ENCODE data around the gene TRNP1. TPM values are rescaled to one million over a fixed set of nuclear protein-coding genes. Genes with fewer than 3 reads are reported as not detected.

TRNP1 gene
- total RNA-seq, 1 experiment from 2014 or later, result 0.42 TPM

DNA sequence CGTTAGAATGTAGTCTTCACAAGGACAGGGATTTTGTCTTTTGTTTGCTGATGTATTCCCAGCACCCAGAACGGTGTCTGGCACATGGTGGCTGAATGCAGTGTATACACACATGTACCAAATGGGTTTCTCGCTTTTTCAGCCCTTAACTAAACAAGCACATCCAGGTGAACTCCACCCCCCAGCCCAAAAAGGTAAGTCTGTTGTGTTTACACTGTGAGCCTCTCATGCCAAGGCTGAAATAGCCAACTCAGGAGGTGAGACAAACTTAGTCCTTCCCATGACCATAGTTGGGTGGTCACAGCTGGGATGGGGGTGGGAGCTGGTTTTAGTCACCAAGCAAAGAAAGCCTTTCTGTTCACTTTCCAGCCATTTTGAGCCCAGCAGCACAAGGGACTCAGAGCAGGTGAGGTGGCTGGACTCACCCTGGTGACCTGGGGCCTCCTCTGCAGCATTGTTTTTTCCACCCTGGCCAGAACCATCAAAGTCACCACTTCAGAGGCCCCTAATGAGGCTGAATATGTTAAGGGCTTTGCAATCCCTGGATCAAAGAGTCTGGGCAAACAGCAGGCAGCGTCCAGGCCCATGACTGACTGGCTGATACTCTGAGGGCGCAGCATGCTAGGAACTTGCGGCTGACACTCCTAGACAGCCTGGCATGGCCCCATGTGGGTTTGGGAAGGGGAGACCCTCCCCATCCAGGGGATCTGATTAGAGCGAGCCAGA lies 10.4 kb downstream of the TRNP1 start:
- Histone ChIP-seq H3K36me3 (no peaks in the 10 kb centered on the region), H3K27ac (no peak overlapping the region), H3K4me3 (no peak overlapping the region), H3K27me3 (no peaks in the 10 kb centered on the region), H3K9me3 (replicated peaks) (no peaks in the 10 kb centered on the region), H3K4me1 (peaks cover 22% of the 10 kb centered on the region)
- DNase-seq, result no peak

DNA sequence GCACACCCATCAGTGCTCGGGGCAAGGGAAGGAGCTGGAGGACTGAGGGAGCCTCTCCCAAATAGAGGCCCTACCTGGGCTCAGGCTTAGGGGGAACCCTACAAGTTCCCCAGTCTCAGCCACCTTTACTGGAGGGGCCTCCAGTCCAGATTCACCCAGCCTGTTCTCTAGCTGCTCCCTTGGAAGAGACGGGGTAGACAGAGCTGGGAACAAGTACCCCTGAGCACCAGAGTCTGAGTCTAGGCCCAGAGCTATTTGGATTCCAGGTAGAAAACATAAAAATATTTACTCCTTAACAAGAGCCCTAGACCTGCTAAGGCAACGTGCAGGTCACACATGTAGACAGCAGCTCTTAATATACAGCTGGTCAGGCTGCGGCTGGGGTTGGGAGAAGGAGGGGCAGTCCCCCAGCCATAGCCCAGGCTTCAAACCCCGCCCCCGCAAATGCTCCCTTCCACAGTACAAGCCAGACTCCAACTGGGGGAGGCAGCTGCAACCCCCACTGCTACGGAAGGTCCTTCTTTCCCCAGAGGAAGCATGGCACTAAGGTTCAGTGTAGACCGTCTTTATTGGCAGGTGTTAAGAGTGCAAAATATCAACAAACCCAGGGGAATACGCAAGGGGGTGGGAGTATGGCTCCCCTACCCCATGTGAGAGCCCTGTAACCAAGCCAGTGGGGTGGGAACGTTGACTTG lies 11.1 kb downstream of the TRNP1 start:
- H3K27me3 ChIP-seq, result no peaks in the 10 kb centered on the region
- peaks cover 21% of the 10 kb centered on the region for H3K4me1 ChIP-seq
- peak; percentile 68 to 76 for DNase-seq
- H3K36me3 ChIP-seq, result no peaks in the 10 kb centered on the region
- no peak overlapping the region for H3K4me3 ChIP-seq
- no peaks in the 10 kb centered on the region for H3K9me3 ChIP-seq (replicated peaks)
- no peak overlapping the region for H3K27ac ChIP-seq

DNA sequence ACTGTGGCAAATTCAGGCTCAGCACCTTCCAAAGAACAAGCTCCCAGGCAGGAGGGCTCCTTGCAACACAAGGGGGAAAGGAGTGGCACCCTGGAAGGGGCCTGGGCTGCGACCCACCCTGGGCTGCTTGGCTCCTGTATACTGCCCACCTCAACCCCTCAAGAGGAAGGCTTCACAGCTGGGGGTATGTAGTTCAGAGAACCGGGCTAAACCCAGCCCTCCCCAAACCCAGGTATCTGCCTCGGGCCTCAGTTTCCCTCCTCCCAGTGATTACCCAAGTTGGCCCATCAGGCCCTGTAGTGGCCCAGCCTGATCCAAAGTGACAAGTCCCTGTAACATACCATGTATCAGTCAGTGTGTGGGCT lies 11.7 kb downstream of the TRNP1 start:
- no peak for DNase-seq
- Histone ChIP-seq H3K9me3 (replicated peaks) (no peaks in the 10 kb centered on the region), H3K27me3 (no peaks in the 10 kb centered on the region), H3K27ac (no peak overlapping the region), H3K36me3 (no peaks in the 10 kb centered on the region), H3K4me3 (no peak overlapping the region), H3K4me1 (peaks cover 19% of the 10 kb centered on the region)

DNA sequence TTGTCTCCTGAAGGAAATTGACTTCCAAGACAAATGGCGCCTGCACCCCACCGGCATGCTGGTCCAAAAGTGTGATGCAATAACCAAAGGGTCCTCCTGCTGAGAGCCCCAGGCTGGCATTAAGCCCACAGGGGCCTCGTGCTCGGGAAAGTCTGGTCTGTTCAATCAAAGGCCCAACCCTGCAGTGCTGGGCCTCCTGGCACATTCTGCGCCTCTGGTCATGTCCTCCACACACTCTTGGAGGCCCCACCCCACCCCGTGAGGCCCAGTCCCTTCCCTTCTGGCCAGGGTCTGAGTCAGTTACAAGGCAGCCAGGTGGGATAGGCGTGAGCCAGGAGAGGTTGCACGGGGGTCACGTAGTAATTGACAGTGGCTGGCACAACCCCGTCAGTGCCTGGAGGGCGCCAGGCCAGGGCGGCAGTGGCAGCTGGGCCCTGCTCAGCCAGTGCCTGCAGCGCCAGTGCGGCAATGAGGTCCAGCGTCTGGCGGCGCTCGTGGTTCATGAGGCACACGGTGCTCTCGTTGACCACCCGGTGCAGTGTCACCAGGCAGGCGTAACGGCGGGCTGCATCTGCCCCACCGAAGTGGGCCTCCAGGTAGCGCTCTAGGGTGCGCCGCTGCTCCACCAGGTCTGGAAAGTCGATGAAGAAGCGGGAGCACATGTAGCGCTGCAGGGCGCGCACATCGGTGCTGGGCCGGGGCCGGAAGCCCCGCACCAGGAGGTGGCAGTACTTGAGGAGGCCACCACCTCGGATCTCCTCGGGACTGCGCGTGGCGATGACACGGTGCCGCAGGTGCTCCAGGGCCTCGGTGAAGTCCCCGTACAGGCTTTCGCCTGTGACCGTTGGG lies 12.4 kb downstream of the TRNP1 start:
- no peaks in the 10 kb centered on the region for H3K36me3 ChIP-seq
- no peak for DNase-seq
- H3K4me1 ChIP-seq, result peaks cover 25% of the 10 kb centered on the region
- no peak overlapping the region for H3K4me3 ChIP-seq
- no peak overlapping the region for H3K27ac ChIP-seq
- no peaks in the 10 kb centered on the region for H3K9me3 ChIP-seq (replicated peaks)
- no peaks in the 10 kb centered on the region for H3K27me3 ChIP-seq

DNA sequence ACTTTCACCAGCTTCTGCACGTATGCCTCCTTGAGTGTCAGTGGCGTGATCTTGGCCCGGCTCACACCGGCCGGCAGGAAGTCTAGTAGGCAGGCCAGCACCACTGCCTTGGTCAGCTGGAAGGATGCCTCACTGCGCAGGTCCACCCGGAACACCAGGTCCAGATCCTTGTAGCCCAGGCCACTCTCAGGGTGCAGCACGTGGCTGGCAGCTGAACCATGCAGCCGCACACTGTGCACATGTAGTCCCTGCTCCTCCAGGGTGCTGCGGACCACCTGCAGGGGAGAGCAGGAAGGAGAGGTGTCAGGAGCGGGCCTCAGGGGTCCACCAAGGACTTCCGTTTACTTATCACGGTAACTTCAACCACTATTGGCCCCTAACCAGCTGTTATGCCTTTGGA lies 13.2 kb downstream of the TRNP1 start:
- no peak overlapping the region for H3K27ac ChIP-seq
- H3K36me3 ChIP-seq, result no peaks in the 10 kb centered on the region
- H3K9me3 ChIP-seq (replicated peaks), result no peaks in the 10 kb centered on the region
- H3K4me1 ChIP-seq, result peaks cover 22% of the 10 kb centered on the region
- no peaks in the 10 kb centered on the region for H3K27me3 ChIP-seq
- no peak overlapping the region for H3K4me3 ChIP-seq
- no peak for DNase-seq

DNA sequence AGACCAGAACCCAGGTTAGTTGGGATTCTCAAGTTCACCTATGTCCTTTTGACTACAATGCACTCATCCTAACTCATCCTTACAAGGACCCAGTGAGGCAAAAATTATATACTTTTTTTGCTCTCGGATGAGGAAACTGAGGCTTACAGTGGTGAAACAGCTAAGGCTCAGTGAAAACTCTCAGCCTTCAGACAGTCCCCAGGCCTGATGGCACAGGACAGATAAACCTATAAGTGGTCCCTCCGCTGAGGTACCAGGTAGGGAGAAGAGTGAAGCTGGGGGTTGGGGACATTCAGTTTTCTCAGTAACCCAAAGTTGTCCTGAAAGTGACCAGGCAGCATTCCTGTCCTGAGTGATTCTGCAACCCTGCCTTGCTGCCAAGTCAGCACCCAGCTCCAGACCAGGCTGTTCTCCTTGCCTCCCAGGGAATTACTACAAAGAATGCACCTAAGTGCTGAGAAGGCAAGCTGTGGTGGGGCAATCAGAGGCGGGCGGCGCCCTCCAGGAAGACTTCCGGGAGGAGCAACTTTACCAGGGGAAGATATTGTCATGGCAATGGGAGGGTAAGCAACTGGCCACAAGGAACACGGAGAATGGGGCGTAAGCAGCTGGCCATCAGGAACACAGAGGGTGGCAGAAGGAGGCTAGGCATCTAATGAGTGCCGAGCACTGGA lies 14.6 kb downstream of the TRNP1 start:
- H3K4me3 ChIP-seq, result no peak overlapping the region
- H3K9me3 ChIP-seq (replicated peaks), result no peaks in the 10 kb centered on the region
- DNase-seq, result no peak
- H3K36me3 ChIP-seq, result no peaks in the 10 kb centered on the region
- peaks cover 16% of the 10 kb centered on the region for H3K4me1 ChIP-seq
- no peak overlapping the region for H3K27ac ChIP-seq
- no peaks in the 10 kb centered on the region for H3K27me3 ChIP-seq

DNA sequence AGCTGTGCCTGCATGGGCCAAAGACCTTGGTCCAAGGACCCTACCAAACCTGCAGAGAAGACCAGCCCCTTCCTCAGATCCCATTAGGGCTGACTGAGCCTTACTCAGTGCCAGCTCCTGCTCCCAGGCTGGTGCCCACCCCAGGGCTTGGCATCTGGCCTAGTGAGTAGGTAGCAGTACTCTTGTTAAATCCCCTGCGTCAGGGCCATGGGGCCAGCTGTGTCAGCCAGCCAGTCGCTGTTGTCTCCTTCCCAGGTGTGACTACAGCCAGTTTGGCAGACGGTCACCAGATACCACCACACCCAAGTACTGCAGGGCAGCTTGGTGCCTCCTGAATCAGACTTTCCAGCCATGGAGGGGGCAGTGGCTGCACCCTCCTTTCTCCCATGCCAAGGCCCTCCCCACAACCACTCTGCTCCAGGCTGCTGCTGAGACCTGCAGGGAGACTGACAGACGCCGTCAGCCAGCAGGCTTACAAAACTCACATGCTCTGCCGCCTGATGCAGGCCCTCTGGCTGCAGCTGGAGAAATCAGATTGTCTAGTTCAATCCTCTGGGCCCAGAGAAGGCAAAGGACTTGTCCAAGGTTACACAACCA lies 16.2 kb downstream of the TRNP1 start:
- H3K27me3 ChIP-seq, result no peaks in the 10 kb centered on the region
- no peaks in the 10 kb centered on the region for H3K9me3 ChIP-seq (replicated peaks)
- peaks cover 11% of the 10 kb centered on the region for H3K4me1 ChIP-seq
- H3K36me3 ChIP-seq, result no peaks in the 10 kb centered on the region
- DNase-seq, result no peak
- H3K4me3 ChIP-seq, result no peak overlapping the region
- no peak overlapping the region for H3K27ac ChIP-seq

DNA sequence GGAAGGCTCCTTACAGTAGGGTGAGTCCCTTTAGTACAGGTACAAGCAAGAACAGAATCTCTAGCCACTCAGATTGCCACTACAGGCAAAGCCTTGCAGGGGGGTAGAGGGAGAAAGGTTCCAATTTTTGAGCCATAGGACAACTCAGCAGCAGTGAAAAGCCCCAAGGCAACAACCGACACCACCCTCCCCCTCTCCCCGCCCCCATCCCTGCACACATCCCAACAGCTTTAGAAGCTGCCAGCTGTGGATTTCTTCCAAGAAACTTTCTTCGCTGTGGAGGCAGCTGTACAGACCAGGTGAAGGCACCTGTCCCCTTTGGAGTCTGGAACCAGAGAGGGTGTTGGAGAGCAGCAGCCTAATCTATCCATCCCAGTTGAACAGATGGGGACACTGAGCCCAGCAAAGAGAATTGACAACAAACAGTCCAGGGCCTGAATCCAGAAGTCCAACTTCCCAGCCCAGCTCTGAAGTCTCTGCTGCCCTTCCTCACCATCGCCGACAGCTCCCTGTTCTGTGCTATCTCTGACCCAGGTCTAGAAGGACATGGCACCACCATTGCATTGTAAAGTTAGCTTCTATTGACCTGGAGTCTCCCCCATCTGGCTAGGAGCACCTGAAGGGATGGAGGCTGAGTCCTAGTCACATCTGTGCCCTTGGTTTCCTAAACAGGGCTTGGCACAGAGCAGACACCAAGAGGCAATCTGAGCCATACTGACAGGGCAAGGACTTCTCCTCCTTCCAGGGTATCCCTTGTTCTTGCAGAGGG lies 16.9 kb downstream of the TRNP1 start:
- no peak overlapping the region for H3K27ac ChIP-seq
- DNase-seq, result no peak
- no peak overlapping the region for H3K4me3 ChIP-seq
- no peaks in the 10 kb centered on the region for H3K27me3 ChIP-seq
- H3K4me1 ChIP-seq, result peaks cover 8% of the 10 kb centered on the region
- H3K9me3 ChIP-seq (replicated peaks), result no peaks in the 10 kb centered on the region
- H3K36me3 ChIP-seq, result no peaks in the 10 kb centered on the region

DNA sequence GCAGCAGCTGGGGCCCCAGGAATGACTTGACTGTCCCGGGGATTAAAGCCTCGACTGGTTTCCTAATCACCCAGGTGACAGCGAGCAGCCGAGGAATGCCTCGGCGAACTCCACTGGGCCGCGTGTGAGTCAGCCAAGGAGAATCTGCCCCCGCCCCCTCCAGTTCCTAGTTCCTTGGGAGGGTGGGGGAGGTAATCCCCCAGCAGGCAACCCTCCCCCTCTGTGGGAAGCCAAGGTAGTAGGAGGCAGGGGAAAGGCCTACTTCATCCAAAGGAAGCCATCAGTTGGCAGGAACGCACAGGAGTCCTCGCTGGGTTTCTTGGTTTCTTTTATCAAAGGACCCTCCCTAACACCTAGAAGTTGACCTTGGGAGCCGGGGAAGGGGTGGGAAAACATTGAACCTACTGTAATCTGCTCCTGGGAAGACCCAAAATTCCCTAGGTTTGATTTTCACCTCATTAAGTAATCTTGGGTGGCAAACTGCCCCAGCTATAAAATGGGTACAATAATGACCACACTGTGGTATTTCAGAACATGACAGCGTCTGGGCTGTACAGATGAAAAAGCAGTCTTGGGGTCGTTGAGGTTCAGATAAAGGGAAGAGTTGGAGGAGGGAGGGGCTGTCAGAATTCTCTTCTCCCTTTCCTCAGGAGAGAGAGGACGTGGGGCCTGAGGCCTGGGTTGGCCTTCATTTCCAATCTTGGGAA lies 17.7 kb downstream of the TRNP1 start:
- H3K27me3 ChIP-seq, result no peaks in the 10 kb centered on the region
- H3K4me3 ChIP-seq, result no peak overlapping the region
- H3K4me1 ChIP-seq, result peaks cover 8% of the 10 kb centered on the region
- DNase-seq, result peak in 1 of 2 experiments; percentile 44
- no peaks in the 10 kb centered on the region for H3K36me3 ChIP-seq
- no peak overlapping the region for H3K27ac ChIP-seq
- H3K9me3 ChIP-seq (replicated peaks), result no peaks in the 10 kb centered on the region

DNA sequence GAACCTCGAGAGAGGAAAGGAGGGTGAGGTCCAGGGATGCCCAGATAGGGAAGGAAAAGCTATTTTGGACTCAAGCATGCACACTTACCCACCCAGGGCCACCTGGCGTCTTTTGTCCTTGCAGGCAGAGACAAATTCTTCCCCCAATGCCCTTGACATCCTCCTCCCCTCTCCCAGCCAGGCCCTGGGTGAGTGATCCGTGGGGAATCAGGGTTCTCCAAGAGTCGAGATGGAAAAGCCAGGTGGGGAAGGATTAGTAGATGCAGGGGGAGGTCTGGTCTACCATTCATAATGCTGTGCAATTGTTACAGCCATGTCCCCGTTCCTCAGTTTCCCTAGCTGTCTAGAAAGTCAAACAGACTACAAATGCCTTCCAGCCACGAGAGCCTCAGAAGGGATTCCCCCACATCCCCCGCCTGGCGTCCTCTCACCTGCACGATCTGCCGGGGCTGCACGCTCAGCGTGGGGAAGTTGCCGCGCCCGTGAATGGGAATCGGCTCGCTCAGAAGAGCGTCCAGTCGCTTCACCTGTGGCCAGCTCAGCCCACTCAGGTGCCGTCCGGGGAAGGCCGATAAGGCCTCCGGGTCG lies 18.6 kb downstream of the TRNP1 start:
- peaks cover 8% of the 10 kb centered on the region for H3K4me1 ChIP-seq
- H3K27ac ChIP-seq, result no peak overlapping the region
- no peaks in the 10 kb centered on the region for H3K9me3 ChIP-seq (replicated peaks)
- H3K27me3 ChIP-seq, result no peaks in the 10 kb centered on the region
- DNase-seq, result no peak
- H3K36me3 ChIP-seq, result no peaks in the 10 kb centered on the region
- H3K4me3 ChIP-seq, result no peak overlapping the region

DNA sequence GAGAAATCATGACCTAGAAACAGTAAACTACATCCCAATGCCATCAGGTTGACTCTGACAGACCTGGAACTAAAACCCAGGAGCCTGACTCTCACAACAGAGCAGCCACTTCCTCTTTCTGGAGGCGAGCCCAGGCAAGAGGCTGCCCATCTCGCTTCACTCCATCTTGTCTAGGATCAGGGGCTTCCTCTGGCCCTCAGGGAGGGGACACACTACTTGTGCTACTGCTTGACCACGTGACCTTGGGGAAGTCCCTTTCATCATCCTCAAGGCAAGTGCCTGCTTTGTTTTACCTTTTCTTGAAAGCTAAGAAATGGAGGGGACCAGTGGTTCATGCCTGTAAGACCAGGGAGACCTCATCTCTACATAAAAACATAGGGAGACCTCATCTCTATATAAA lies 21.8 kb downstream of the TRNP1 start:
- Histone ChIP-seq H3K27ac (no peak overlapping the region), H3K36me3 (no peaks in the 10 kb centered on the region), H3K9me3 (replicated peaks) (no peaks in the 10 kb centered on the region), H3K27me3 (no peaks in the 10 kb centered on the region), H3K4me3 (no peak overlapping the region), H3K4me1 (peaks cover 8% of the 10 kb centered on the region)
- no peak for DNase-seq

DNA sequence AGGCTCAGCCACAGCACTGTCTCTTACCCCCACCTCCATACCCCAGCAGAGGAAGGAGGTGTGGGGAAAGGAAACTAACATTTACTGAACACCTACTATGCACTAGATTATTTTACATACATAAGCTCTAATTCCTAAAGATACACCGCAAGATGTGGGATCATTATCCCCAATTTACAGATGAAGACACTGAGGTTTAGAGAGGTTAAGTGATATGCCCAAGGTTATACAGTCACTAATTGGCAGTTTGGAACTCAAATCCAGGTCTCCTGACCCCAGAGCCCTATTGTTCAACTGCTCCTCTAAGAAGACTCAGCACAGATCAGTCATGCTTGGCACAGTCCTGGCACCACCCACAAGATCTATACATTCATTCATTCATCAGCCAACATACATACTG lies 22.9 kb downstream of the TRNP1 start:
- H3K9me3 ChIP-seq (replicated peaks), result no peaks in the 10 kb centered on the region
- no peak for DNase-seq

DNA sequence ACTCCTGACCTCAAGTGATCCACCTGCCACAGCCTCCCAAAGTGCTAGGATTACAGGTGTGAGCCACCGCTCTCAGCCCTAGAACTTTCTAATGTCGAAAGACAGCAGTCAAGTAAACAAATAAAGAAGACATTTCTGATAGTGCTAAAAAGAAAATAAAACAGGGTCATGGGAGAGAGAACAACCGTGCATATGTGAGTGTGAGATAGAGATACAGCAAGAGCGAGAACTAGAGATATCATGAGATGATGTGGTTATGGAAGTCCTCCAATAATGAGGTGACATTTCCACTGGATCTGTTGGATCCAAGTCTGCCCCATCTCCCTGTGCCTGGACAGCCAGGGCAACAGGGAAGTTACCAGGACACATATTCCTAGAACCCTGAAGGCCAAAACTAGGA lies 23.7 kb downstream of the TRNP1 start:
- Histone ChIP-seq H3K27ac (no peak overlapping the region), H3K27me3 (peaks cover 5% of the 10 kb centered on the region; the same call in 1 of the 2 replicates), H3K4me3 (no peak overlapping the region), H3K4me1 (no peaks in the 10 kb centered on the region), H3K36me3 (no peaks in the 10 kb centered on the region), H3K9me3 (replicated peaks) (no peaks in the 10 kb centered on the region)
- no peak for DNase-seq

More for the DNA sequence above, 22.9 kb downstream of the TRNP1 start:
- H3K27me3 ChIP-seq, result peaks cover 4% of the 10 kb centered on the region; the same call in 1 of the 2 replicates
- H3K36me3 ChIP-seq, result no peaks in the 10 kb centered on the region
- H3K27ac ChIP-seq, result no peak overlapping the region
- H3K4me3 ChIP-seq, result no peak overlapping the region
- no peaks in the 10 kb centered on the region; the same call in 1 of the 2 replicates for H3K4me1 ChIP-seq
